ENCODE results near the gene OPA1. TPM values are rescaled to one million over a fixed set of nuclear protein-coding genes. Genes with fewer than 3 reads are reported as not detected.

The OPA1 gene
- total and polyA plus RNA-seq, 2 of the 4 experiments (the other 2 are of a cell fraction): 17.8 to 73.7 TPM

DNA sequence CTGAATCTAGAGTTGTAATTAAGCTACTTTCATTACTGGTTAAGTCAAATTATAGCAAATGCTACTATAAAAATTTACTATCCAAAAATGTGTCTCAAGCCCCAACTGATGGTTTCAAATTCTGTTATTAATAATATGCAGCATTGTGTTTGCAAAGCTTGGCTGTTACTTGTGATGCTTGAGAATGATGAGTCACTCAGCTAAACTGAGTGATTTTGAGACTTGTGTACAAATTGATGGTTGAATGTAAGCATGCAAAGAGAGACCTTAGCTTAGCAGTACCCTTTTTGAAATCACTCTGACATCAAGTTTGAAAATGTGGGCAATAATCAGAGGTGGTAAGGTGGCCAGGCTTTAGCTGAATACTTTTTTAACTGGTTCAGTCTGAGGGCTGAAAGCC, 27.6 kb downstream of the OPA1 start:
- no peak overlapping the region for H4K91ac ChIP-seq (ENCODE audit: insufficient read depth, low read depth, low read length)
- ATAC-seq (ENCODE audit: low read depth) (peak; percentile 94), DNase-seq (peak; percentile 66)
- no peak overlapping the region for H2AK9ac ChIP-seq (replicated peaks; ENCODE audit: low read depth, low read length, poor library complexity)
- no peak overlapping the region for H3K23ac ChIP-seq (ENCODE audit: low read depth, low read length)
- H3K4me2 ChIP-seq (ENCODE audit: low read depth, low read length): no peak overlapping the region
- in situ Hi-C loops (cut with MboI; ENCODE audit: low sequenced_read_pairs) (no loop called here), intact Hi-C loops (cut with micrococcal nuclease) (no loop called here), dilution Hi-C loops (cut with HindIII; ENCODE audit: low sequenced_read_pairs, unreplicated experiment) (no loop called here)
- TF ChIP-seq RFX5 (IDR thresholded peaks at IDR 0.05; ENCODE audit: low read depth, low read length) (no peak), NFE2L2 (IDR thresholded peaks at IDR 0.05; ENCODE audit: low read depth, low read length) (peak; percentile 35; the same call in 1 of the 2 replicates), BHLHE40 (IDR thresholded peaks at IDR 0.05; ENCODE audit: low read depth, low read length) (no peak), SMC3 (IDR thresholded peaks at IDR 0.05; ENCODE audit: low read depth, low read length) (no peak), FOS (IDR thresholded peaks at IDR 0.05; ENCODE audit: low read depth, low read length) (peak; percentile 56; the same call in 1 of the 2 replicates), MAFK (IDR thresholded peaks at IDR 0.05; ENCODE audit: low read depth, low read length) (no peak), MXI1 (IDR thresholded peaks at IDR 0.05; ENCODE audit: borderline replicate concordance, low read depth, low read length) (no peak)
- TF ChIP-seq, protein P1, sequence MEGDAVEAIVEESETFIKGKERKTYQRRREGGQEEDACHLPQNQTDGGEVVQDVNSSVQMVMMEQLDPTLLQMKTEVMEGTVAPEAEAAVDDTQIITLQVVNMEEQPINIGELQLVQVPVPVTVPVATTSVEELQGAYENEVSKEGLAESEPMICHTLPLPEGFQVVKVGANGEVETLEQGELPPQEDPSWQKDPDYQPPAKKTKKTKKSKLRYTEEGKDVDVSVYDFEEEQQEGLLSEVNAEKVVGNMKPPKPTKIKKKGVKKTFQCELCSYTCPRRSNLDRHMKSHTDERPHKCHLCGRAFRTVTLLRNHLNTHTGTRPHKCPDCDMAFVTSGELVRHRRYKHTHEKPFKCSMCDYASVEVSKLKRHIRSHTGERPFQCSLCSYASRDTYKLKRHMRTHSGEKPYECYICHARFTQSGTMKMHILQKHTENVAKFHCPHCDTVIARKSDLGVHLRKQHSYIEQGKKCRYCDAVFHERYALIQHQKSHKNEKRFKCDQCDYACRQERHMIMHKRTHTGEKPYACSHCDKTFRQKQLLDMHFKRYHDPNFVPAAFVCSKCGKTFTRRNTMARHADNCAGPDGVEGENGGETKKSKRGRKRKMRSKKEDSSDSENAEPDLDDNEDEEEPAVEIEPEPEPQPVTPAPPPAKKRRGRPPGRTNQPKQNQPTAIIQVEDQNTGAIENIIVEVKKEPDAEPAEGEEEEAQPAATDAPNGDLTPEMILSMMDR (conservative IDR thresholded peaks at IDR 0.05; ENCODE audit: low read depth, low read length): no peak
- peaks cover 3% of the 10 kb centered on the region; the same call in 1 of the 2 replicates for H3K4me1 ChIP-seq (ENCODE audit: control insufficient read depth, insufficient read depth, low read length)
- ChIA-PET POLR2A (ENCODE audit: unreplicated experiment) (no interaction called here), CTCF (interaction anchor here (1.4 kb wide), 1 partner anchor 10 kb away, joined by 3 read pairs; no protein-coding TSS in a partner anchor)
- no peak overlapping the region for H4K8ac ChIP-seq (ENCODE audit: low read depth in 2 of 2, low read length in 2 of 2)
- H2AK5ac ChIP-seq (ENCODE audit: low read depth, low read length): no peak overlapping the region
- no peak overlapping the region for H3K14ac ChIP-seq (replicated peaks; ENCODE audit: low read depth, low read length)
- H3K4ac ChIP-seq (ENCODE audit: low read depth, low read length): no peak overlapping the region
- peaks cover 10% of the 10 kb centered on the region for H3K36me3 ChIP-seq (ENCODE audit: control insufficient read depth, insufficient read depth, low read length)
- no peaks in the 10 kb centered on the region for H3K9me1 ChIP-seq (ENCODE audit: insufficient read depth, low read length)
- no peak overlapping the region for H3K56ac ChIP-seq (ENCODE audit: extremely low read depth, insufficient read depth, low read length)
- no peak overlapping the region for H2AFZ ChIP-seq (replicated peaks; ENCODE audit: low read length, poor library complexity)
- H2BK15ac ChIP-seq (ENCODE audit: low read depth, low read length): no peak overlapping the region
- no peak overlapping the region for H3K18ac ChIP-seq (ENCODE audit: low read depth, low read length)
- H2BK5ac ChIP-seq (ENCODE audit: low read depth, low read length, poor library complexity, severe bottlenecking): no peak overlapping the region
- H4K20me1 ChIP-seq (ENCODE audit: insufficient read depth, low read length): no peaks in the 10 kb centered on the region
- H3K27ac ChIP-seq (ENCODE audit: insufficient read depth, low read length): no peak overlapping the region
- no peak overlapping the region for H2BK120ac ChIP-seq (ENCODE audit: low read depth, low read length)
- H3K27me3 ChIP-seq (ENCODE audit: control insufficient read depth, insufficient read depth, low read length): no peaks in the 10 kb centered on the region
- H3K79me1 ChIP-seq (ENCODE audit: low read depth in 1 of 2, low read length in 2 of 2): peaks cover 3% of the 10 kb centered on the region in 2 experiments; a peak in 3 of 4 replicates
- H3K4me3 ChIP-seq (ENCODE audit: insufficient read depth, low read depth, low read length): no peak overlapping the region
- H2BK20ac ChIP-seq (ENCODE audit: low read depth, low read length): no peak overlapping the region
- no peak overlapping the region for H3K9ac ChIP-seq (ENCODE audit: low read depth, low read length)
- H4K5ac ChIP-seq (ENCODE audit: low read depth, low read length): no peak overlapping the region
- no TSS peak for BruUV-seq (replicated peaks)
- H3K9me3 ChIP-seq (ENCODE audit: control insufficient read depth, insufficient read depth, low read length): no peaks in the 10 kb centered on the region
